Dedifferentiated amniotic fluid mesenchymal stem cell (primary cell): ENCODE results near the gene AARS1.
"Not testable (repeated sequence)": the region's sequence is repeated elsewhere in the genome, so short reads cannot be mapped to it uniquely, and the experiment has no call there.

Experiments used
- DNase-seq: peaks from one replicate; pipeline ENCODE4 v3.0.0-alpha.2; 2016; ENCODE audit errors: extremely low spot score

The AARS1 gene

DNA sequence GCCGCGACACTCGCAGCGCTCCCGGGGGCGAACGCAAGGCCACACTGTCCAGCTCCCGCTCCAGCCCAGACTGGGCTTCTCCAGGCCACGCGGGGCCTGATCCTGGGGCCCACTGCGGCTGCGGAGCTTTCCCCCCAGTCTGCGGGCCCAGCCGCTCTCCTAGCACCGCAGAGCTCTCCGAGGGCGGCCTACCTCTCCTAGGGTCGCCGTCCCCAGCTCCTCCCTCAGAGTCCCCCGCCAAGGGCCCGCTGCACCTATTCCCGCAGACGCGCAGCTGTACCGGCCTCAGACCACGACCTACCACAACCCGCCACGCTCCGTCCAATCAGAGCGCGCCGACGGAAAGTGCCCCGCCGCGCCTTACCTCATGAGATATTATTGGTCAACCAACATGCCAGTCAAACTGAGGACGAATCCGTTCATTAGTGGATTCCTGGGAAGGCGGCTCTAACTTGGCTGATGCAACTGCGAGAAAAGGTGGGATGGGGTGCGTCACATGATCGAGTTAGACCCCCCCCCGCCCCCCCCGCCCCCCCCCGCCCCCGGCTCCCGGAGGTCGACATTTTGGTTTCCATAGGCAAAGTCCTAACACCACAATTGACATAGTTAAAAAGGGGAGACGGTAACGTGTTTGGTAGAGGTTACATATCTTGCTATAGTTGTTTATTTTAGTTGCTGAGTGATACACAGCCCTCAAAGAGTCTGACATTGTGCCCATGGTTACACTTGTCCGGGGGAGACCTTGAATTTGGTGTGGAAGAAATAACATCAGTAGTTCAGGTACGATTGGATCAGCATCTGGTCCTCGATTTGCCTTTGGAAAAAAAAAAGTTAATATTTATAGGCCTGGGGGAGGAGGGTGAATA, at the start of gene AARS1:
AARS1 (minus strand) TSS at position 278 of the 866 bp plus-strand sequence. CDS start 6,743 bp downstream, outside the sequence.
- peak; percentile 100 for DNase-seq

GRCh38 chr16:70337814-70338213, 48.5 kb upstream of the AARS1 start:
- DNase-seq: no peak

GRCh38 chr16:70332728-70333127, 43.4 kb upstream of the AARS1 start:
- not testable (repeated sequence) for DNase-seq

- DNase-seq: no peak
Observed at GRCh38 chr16:70331588-70332358, 42.5 kb upstream of the AARS1 start.

- no peak for DNase-seq
Observed at GRCh38 chr16:70331091-70331490, 41.8 kb upstream of the AARS1 start.

DNA sequence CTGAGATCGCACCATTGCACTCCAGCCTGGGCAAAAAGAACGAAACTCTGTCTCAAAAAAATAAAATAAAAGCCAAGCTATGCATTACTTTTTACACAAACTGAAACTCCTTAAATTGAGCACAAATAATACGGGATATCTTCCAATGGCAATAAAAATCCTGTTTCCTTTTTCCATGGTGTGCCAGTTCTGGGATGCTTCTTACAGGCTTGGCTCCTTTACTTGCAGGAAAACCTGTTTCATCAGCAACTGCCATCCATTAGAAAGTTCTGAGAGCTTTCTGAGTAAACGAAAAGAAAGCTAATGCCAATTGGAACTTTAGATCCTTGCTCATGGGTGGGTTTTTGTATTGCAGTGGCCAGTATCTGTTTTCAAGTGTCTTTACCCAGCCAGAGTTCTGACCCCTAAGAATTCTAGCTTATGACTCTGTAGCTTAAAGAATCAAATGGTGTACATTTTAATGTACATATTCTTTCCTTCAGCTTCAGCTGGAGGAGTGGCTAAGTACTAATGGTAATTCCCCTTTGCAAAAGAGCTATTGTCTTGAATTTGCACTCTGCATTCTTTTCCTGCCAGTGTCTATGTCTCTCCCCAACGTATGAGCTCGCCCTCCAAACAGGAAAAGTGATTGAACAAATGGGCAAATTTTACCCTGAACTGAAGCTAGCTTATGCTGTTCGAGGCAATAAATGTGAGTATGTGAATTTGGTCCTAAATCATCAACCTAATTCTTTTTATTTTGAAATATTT, 35.9 kb upstream of the AARS1 start:
- DNase-seq: no peak

- DNase-seq: no peak
Observed at GRCh38 chr16:70320121-70320520, 30.8 kb upstream of the AARS1 start.

DNA sequence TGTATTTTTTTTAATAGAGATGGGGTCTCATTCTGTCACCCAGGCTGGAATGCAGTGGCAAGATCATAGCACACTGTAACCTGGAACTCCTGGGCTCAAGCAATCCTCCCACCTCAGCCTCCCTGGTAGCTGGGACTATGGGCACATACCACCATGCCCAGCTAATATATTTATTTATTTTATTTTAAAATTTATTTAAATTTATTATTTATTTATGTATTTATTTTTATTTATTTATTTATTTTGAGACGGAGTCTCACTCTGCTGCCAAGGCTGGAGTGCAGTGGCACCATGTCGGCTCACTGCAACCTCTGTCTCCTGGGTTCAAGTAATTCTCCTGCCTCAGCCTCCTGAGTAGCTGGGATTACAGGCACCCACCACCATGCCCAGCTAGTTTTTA, 18.4 kb upstream of the AARS1 start:
- not testable (repeated sequence) for DNase-seq

- DNase-seq: no peak
Observed at GRCh38 chr16:70306880-70307279, 17.6 kb upstream of the AARS1 start.

- no peak for DNase-seq
Observed at GRCh38 chr16:70304892-70305448, 15.7 kb upstream of the AARS1 start.

GRCh38 chr16:70302745-70303144, 13.4 kb upstream of the AARS1 start:
- DNase-seq: no peak

- no peak for DNase-seq
Observed at GRCh38 chr16:70301121-70301520, 11.8 kb upstream of the AARS1 start.

GRCh38 chr16:70298988-70299938, 10.0 kb upstream of the AARS1 start, which contains the start of gene DDX19B:
TSS of gene DDX19B (plus strand) at chr16:70299186. CDS start at chr16:70299298, 112 bp downstream.
- DNase-seq: peak; percentile 63

- no peak for DNase-seq
Observed at GRCh38 chr16:70295634-70296033, 6.3 kb upstream of the AARS1 start.

GRCh38 chr16:70294385-70295025, 5.2 kb upstream of the AARS1 start:
- DNase-seq: no peak

DNA sequence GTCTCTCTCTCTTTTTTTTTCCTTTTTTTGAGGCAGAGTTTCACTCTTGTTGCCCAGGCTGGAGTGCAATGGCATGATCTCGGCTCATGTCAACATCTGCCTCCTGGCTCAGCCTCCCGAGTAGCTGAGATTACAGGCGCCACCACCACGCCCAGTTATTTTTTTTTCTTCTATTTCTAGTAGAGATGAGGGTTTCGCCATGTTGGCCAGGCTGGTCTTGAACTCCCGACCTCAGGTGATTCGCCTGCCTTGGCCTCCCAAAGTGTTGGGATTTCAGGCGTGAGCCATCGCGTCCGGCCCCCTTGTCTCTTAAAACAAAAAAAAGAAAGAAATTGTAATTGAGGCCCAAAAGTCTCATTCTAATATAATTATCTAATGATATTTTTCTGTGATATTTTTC, 2.8 kb upstream of the AARS1 start:
- not testable (repeated sequence) for DNase-seq

DNA sequence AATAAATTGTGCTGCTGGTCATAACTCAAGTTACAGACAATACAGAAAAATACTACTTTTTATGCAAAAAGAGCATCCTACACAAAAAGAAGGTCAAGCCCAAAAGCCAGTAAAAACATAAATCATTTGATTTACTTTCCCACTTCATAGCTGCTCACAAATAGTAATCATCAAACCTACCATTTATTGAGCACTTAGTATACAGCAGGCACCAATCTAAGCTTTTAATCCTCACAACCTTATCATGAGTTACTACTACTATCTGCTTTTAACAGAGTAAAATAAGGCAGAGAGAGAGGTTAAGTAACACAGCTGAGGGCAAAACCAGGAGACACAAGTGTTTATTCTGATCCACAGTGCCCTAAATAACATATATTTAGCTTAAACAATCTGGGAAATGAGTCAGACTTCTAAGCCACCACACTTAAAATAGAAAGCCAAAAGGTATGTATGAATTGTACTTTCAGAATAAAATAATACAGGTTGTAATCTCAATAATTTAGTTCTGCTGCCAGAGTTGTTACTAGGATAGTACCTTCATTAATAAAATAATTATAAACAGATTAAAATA, 1.7 kb upstream of the AARS1 start:
- no peak for DNase-seq

DNA sequence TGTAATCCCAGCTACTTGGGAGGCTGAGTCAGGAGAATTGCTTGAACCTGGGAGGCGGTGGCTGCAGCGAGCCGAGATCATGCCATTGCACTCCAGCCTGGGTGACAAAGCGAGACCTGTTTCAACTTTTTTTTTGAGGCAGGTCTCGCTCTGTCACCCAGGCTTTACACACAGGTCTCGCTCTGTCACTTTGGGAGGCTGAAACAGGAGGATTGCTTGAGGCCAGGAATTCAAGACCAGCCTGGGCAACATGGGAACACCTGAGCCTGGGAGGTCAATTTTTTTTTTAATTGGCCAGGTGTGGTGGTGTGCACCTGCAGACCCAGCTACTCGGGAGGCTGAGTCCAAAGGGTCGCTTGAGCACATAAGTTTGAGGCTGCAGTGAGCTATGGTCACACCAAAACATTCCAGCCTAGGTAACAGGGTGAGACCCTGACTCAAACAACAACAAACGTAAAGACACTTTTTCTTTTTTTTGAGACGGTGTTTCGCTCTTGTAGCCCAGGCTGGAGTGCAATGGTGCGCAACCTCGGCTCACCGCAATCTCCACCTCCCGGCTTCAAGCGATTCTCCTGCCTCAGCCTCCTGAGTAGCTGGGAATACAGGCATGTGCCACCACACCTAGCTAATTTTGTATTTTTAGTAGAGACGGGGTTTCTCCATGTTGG, 1.9 kb downstream of the AARS1 start:
- not testable (repeated sequence) for DNase-seq

GRCh38 chr16:70276392-70276791, 12.9 kb downstream of the AARS1 start:
- DNase-seq: no peak
